ENCODE results near the gene DBNL.
"Not testable (repeated sequence)": the region's sequence is repeated elsewhere in the genome, so short reads cannot be mapped to it uniquely, and the experiment has no call there.

The DBNL gene

DNA sequence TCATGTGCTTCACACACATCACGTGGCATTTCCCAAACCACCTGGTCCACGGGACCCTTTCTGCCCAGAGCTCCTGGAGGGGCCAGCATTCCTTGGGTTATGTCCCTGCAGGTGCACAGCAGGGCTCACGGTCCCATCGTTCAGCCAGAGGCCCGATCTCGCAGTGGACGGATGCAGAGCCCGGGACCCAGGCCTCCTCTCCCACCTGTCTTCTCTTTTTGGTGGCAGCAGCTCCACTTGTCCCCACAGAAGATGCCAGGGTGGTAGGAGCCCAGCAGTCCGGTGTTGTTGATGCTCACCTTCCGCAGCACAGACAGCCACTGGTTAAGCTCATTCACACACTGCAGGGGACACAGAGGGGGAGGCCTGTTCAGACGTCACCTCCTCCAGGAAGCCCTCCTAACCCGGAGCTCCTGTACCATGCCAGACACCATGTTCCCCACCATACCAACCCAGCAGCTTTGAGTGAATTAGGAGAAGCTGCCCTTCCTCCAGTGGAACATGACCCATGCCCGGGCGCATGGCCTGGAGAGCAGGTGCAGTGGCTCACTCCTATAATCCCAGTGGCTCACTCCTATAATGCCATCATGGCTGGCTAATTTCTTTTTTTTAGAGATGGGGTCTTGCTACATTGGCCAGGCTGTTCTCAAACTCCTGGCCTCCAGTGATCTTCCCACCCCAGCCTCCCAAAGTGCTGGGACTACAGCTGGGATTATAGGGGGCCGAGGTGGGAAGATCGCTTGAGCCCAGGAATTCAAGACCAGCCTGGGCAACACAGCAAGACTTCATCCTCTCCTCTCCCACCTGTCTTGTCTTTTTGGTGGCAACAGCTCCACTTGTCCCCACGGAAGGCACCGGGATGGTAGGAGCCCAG, 10.3 kb upstream of the DBNL start:
- not testable (repeated sequence) for H3K4me3 ChIP-seq (ENCODE audit: low read depth, low read length); H3K4me1 ChIP-seq; H3K9me3 ChIP-seq; DNase-seq; H3K36me3 ChIP-seq; H3K27me3 ChIP-seq

GRCh38 chr7:44036364-44036763, 8.1 kb upstream of the DBNL start:
- not testable (repeated sequence) for H3K4me1 ChIP-seq; H3K9me3 ChIP-seq; H3K4me3 ChIP-seq (ENCODE audit: low read depth, low read length); H3K36me3 ChIP-seq; H3K27me3 ChIP-seq
- DNase-seq: peak; percentile 63

GRCh38 chr7:44037951-44038350, 6.6 kb upstream of the DBNL start:
- H3K4me3 ChIP-seq (ENCODE audit: low read depth, low read length); H3K36me3 ChIP-seq; H3K4me1 ChIP-seq; H3K9me3 ChIP-seq; H3K27me3 ChIP-seq; DNase-seq: not testable (repeated sequence)

- not testable (repeated sequence) for H3K4me3 ChIP-seq (ENCODE audit: low read depth, low read length); H3K9me3 ChIP-seq; H3K4me1 ChIP-seq; H3K36me3 ChIP-seq; H3K27me3 ChIP-seq; DNase-seq
Observed at GRCh38 chr7:44038553-44038952, 5.9 kb upstream of the DBNL start.

- H3K4me3 ChIP-seq (ENCODE audit: low read depth, low read length): peak overlapping the region; percentile 36
- not testable (repeated sequence) for H3K4me1 ChIP-seq, H3K9me3 ChIP-seq, H3K36me3 ChIP-seq, H3K27me3 ChIP-seq
- peak; percentile 99 for DNase-seq
Observed at GRCh38 chr7:44038961-44039558, 5.4 kb upstream of the DBNL start.

DNA sequence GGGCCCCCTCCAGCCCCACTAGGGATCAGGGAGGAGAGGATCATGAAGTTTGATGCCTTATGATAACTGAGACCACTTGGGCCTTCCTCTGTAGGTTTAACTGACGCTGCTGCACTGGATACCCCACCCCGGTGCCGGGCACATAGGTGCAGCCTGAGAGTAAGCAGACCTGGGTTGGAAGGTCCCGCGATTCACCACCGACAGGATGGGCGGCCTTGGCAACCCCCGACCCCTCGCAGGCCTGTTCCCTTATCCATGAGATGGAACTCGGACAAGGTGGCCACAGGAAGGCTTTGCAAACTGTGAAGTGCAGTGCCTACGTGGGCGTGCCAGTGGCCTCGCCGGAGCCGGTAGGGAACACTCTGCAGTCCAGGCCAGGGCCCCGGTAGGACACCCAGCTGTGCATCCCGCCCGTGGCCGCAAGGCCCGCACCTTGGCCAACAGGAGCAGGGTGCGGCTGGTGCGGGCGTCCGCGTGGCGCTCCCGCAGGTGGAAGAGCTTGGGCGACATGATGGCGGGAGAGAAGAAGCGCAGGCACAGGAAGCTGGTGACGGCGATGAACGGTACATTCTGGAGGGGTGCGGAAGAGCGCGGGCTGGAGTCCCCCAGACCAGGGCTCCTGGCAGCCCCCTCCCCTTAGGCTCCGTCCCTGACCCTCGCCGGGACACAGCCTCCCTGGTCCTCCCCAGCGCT, 4.6 kb upstream of the DBNL start:
- H3K27me3 ChIP-seq, H3K9me3 ChIP-seq, DNase-seq, H3K36me3 ChIP-seq, H3K4me1 ChIP-seq: not testable (repeated sequence)
- peak overlapping the region; percentile 16; the same call in 1 of the 2 replicates for H3K4me3 ChIP-seq (ENCODE audit: low read depth, low read length)

DNA sequence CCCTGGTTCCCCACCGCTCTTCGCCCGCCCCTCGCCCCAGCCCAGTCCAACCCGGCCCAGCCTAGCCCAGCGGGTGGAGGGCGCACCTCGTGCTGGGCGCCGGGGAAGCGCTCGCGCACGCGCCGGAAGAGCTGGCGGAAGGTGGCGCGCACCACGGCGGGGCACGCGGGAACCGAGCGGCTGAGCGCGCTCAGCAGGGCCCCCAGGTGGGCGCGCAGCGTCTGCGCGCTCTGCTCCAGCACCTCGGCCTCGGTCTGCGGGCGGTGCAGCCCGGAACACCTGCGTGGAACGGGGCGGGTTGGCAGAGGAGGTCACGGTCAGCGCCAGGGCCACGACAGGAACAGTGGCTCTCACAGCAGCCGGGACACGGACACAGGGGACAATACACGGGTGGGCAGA, 4.0 kb upstream of the DBNL start:
- H3K4me3 ChIP-seq (ENCODE audit: low read depth, low read length); H3K4me1 ChIP-seq; H3K9me3 ChIP-seq; H3K27me3 ChIP-seq; H3K36me3 ChIP-seq: not testable (repeated sequence)
- 0 out of 2 replicates have a peak, but pooled peaks have one; percentile 7 for TF ChIP-seq CTCF (IDR thresholded peaks at IDR 0.05; ENCODE audit: low read depth, low read length)
- peak; percentile 43 for DNase-seq

DNA sequence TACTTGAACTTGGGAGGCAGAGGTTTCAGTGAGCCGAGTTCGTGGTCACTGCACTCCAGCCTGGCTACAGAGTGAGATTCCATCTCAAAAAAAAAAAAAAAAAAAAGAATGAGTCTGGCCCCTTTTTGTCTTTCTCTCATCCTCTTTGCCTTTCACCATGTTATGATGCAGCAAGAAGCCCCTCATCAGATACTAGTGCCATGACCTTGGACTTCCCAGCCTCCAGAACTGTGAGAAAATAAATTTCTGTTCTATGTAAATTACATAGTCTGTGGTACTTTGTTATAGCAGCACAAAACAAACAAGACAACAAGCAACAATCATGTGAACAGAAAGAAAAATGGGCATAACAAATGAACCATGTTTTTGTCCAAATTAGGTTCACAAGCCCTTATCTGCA, 2.3 kb upstream of the DBNL start:
- no peak overlapping the region for H3K4me3 ChIP-seq (ENCODE audit: low read depth, low read length)
- H3K27me3 ChIP-seq: no peaks in the 10 kb centered on the region
- H3K4me1 ChIP-seq: no peaks in the 10 kb centered on the region
- no peak for DNase-seq
- TF ChIP-seq CTCF (IDR thresholded peaks at IDR 0.05; ENCODE audit: low read depth, low read length): no peak
- H3K9me3 ChIP-seq: no peaks in the 10 kb centered on the region
- no peaks in the 10 kb centered on the region for H3K36me3 ChIP-seq

- Histone ChIP-seq H3K4me1 (no peaks in the 10 kb centered on the region), H3K9me3 (no peaks in the 10 kb centered on the region), H3K4me3 (ENCODE audit: low read depth, low read length) (peak overlapping the region; percentile 94), H3K27me3 (no peaks in the 10 kb centered on the region), H3K36me3 (peaks cover 2% of the 10 kb centered on the region; the same call in 1 of the 2 replicates)
- no peak for TF ChIP-seq CTCF (IDR thresholded peaks at IDR 0.05; ENCODE audit: low read depth, low read length)
- no peak for DNase-seq
Observed at GRCh38 chr7:44043902-44044301, 600 bp upstream of the DBNL start.

Data from BE2C (cell line).